ENCODE data around the gene NKG7.

Gene NKG7

DNA sequence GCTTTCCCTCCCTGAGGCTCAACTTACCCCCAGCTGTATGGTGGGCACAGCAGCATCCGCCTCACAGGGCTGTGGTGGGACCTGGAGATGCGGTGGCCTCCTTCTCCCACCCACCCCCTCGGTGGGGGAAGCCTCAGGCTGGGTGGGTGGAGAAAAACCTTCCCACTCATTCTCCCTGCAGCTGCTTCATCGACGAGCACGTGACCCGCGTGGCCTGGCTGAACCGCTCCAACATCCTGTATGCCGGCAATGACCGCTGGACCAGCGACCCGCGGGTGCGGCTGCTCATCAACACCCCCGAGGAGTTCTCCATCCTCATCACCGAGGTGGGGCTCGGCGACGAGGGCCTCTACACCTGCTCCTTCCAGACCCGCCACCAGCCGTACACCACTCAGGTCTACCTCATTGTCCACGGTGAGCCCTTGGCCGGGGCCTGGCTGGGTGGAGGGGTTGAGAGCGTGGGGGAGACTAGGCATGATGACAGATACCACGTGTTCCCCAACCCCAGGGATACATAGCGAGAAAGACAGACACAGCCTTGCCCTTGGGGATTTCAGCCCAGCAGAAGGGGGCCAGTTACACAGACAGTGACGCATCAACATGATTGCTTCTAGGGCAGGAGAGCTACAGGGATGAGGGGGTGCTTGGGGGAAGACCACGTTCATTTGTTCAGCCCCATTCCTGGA lies 48.8 kb downstream of the NKG7 start:
- no peak overlapping the region for H3K9ac ChIP-seq (ENCODE audit: low read length)
- H3K4me1 ChIP-seq (ENCODE audit: low read length): no peaks in the 10 kb centered on the region
- no peaks in the 10 kb centered on the region for H3K36me3 ChIP-seq (replicated peaks; ENCODE audit: low read depth, low read length)
- no peak overlapping the region for H2AFZ ChIP-seq (ENCODE audit: low read depth, low read length)
- H3K4me3 ChIP-seq (ENCODE audit: low read length): no peak overlapping the region
- no peaks in the 10 kb centered on the region for H3K9me3 ChIP-seq (ENCODE audit: insufficient read depth, low read length)
- H3K4me2 ChIP-seq (ENCODE audit: low read length): no peak overlapping the region
- H3K27ac ChIP-seq (ENCODE audit: low read length): no peak overlapping the region
- H4K20me1 ChIP-seq (ENCODE audit: insufficient read depth, low read length): no peaks in the 10 kb centered on the region
- H3K79me2 ChIP-seq (ENCODE audit: low read length): no peaks in the 10 kb centered on the region
- no peak for TF ChIP-seq EZH2phosphoT487 (IDR thresholded peaks at IDR 0.05; ENCODE audit: low read depth)
- TF ChIP-seq, protein P1, sequence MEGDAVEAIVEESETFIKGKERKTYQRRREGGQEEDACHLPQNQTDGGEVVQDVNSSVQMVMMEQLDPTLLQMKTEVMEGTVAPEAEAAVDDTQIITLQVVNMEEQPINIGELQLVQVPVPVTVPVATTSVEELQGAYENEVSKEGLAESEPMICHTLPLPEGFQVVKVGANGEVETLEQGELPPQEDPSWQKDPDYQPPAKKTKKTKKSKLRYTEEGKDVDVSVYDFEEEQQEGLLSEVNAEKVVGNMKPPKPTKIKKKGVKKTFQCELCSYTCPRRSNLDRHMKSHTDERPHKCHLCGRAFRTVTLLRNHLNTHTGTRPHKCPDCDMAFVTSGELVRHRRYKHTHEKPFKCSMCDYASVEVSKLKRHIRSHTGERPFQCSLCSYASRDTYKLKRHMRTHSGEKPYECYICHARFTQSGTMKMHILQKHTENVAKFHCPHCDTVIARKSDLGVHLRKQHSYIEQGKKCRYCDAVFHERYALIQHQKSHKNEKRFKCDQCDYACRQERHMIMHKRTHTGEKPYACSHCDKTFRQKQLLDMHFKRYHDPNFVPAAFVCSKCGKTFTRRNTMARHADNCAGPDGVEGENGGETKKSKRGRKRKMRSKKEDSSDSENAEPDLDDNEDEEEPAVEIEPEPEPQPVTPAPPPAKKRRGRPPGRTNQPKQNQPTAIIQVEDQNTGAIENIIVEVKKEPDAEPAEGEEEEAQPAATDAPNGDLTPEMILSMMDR (IDR thresholded peaks at IDR 0.05; ENCODE audit: low read depth, low read length): no peak
- H3K27me3 ChIP-seq (ENCODE audit: low read depth, low read length): 0 out of 2 replicates have a peak, but pooled peaks cover 5% of the 10 kb centered on the region

DNA sequence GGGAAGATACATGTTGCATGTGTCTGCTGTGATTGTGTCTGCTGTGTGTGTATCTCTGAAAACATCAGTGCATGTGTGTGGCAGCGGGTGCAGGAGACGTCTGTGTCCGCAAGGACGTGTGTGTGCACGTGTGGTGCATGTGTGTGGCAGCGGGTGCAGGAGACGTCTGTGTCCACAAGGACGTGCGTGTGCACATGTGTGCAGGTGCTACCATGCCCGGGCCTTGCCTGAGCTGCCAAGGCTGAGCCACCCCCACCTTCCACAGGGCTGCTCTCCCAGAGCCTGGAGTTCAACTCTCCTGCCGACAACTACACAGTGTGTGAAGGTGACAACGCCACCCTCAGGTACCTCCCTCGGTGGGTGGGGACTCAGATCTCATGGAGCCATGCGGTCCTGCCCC lies 50.7 kb downstream of the NKG7 start:
- no peaks in the 10 kb centered on the region for H4K20me1 ChIP-seq (ENCODE audit: insufficient read depth, low read length)
- H3K4me3 ChIP-seq (ENCODE audit: low read length): no peak overlapping the region
- H3K27me3 ChIP-seq (ENCODE audit: low read depth, low read length): peaks cover 5% of the 10 kb centered on the region; the same call in 1 of the 2 replicates
- H3K9me3 ChIP-seq (ENCODE audit: insufficient read depth, low read length): no peaks in the 10 kb centered on the region
- no peak for TF ChIP-seq EZH2phosphoT487 (IDR thresholded peaks at IDR 0.05; ENCODE audit: low read depth)
- TF ChIP-seq, protein P1 (IDR thresholded peaks at IDR 0.05; ENCODE audit: low read depth, low read length): no peak
- no peaks in the 10 kb centered on the region for H3K79me2 ChIP-seq (ENCODE audit: low read length)
- H3K4me2 ChIP-seq (ENCODE audit: low read length): no peak overlapping the region
- H3K27ac ChIP-seq (ENCODE audit: low read length): no peak overlapping the region
- H2AFZ ChIP-seq (ENCODE audit: low read depth, low read length): no peak overlapping the region
- H3K9ac ChIP-seq (ENCODE audit: low read length): no peak overlapping the region
- no peaks in the 10 kb centered on the region for H3K4me1 ChIP-seq (ENCODE audit: low read length)
- H3K36me3 ChIP-seq (replicated peaks; ENCODE audit: low read depth, low read length): no peaks in the 10 kb centered on the region
